ENCODE results near the gene PVR. TPM values are rescaled to one million over a fixed set of nuclear protein-coding genes. Genes with fewer than 3 reads are reported as not detected.

PVR gene
- total and polyA plus RNA-seq, 10 of the 15 experiments (the other 5 are each of a cell fraction or from before 2014, with no cell fraction given) = 0.07 to 4.0 (median 1.9) TPM

GRCh38 chr19:44624840-44625354 is 18.8 kb upstream of the PVR start:
- ChIA-PET POLR2A (no interaction called here), RAD21 (ENCODE audit: unreplicated experiment) (no interaction called here), CTCF (no interaction called here), SMC1A (ENCODE audit: uncharacterized antibody, unreplicated experiment) (no interaction called here)
- Histone ChIP-seq H2AFZ (ENCODE audit: control insufficient read depth, low read depth, low read length) (no peak overlapping the region), H3K27ac (ENCODE audit: control insufficient read depth, insufficient read depth) (no peak overlapping the region), H3K4me2 (ENCODE audit: control insufficient read depth, insufficient read depth) (no peak overlapping the region), H3K79me2 (ENCODE audit: control insufficient read depth, insufficient read depth, low read length) (no peaks in the 10 kb centered on the region), H3K36me3 (ENCODE audit: control insufficient read depth in 2 of 2, insufficient read depth in 2 of 2, low read length in 1 of 2) (no peaks in the 10 kb centered on the region), H3K9me3 (replicated peaks; ENCODE audit: control insufficient read depth, insufficient read depth, low read length) (no peaks in the 10 kb centered on the region; the same call in 2 of the 3 replicates), H4K20me1 (ENCODE audit: control insufficient read depth, insufficient read depth) (no peaks in the 10 kb centered on the region), H3K9ac (ENCODE audit: control insufficient read depth, insufficient read depth, low read length) (no peak overlapping the region), H3K4me1 (ENCODE audit: control insufficient read depth, insufficient read depth, low read length) (no peaks in the 10 kb centered on the region), H3K27me3 (replicated peaks in 1 of 2; ENCODE audit: control insufficient read depth in 2 of 2, insufficient read depth in 2 of 2, low read length in 1 of 2) (no peaks in the 10 kb centered on the region), H3K4me3 (no peak overlapping the region)
- BruUV-seq (replicated peaks) = no TSS peak
- no peak for DNase-seq (ENCODE audit: low read depth, low spot score)
- no peak for FAIRE-seq
- in situ Hi-C loops (cut with MboI) (no loop called here), intact Hi-C loops (cut with micrococcal nuclease; ENCODE audit: unreplicated experiment) (no loop called here)
- WGBS (ENCODE audit: insufficient coverage, insufficient replicate concordance, low lambda C conversion rate, missing lambda C conversion rate) = 71% methylated on average over 4 of the region's 4 CpGs
- ATAC-seq = no peak
- TF ChIP-seq BRCA1 (IDR thresholded peaks at IDR 0.05; ENCODE audit: low read depth, low read length) = no peak
- no peak for TF ChIP-seq BMI1 (IDR thresholded peaks at IDR 0.05; ENCODE audit: borderline replicate concordance)
- no peak for TF ChIP-seq NRF1 (conservative IDR thresholded peaks at IDR 0.05; ENCODE audit: low read depth, low read length)
- TF ChIP-seq LARP7 (IDR thresholded peaks at IDR 0.05) = no peak
- TF ChIP-seq ZBTB4 (CRISPR knock-in tag; IDR thresholded peaks at IDR 0.05) = no peak
- no peak for TF ChIP-seq TBL1XR1 (IDR thresholded peaks at IDR 0.05; ENCODE audit: low read depth, low read length)
- no peak for TF ChIP-seq CHD1 (IDR thresholded peaks at IDR 0.05; ENCODE audit: low read depth, low read length)
- TF ChIP-seq ZNF207 (IDR thresholded peaks at IDR 0.05; ENCODE audit: borderline replicate concordance) = no peak
- no peak for TF ChIP-seq CBX3 (IDR thresholded peaks at IDR 0.05; ENCODE audit: borderline replicate concordance, low read depth)
- TF ChIP-seq IKZF2 (IDR thresholded peaks at IDR 0.05) = no peak
- no peak for TF ChIP-seq TARDBP (IDR thresholded peaks at IDR 0.05; ENCODE audit: borderline replicate concordance)
- no peak for TF ChIP-seq BACH1 (IDR thresholded peaks at IDR 0.05; ENCODE audit: borderline replicate concordance)
- no peak for TF ChIP-seq ZNF592 (IDR thresholded peaks at IDR 0.05)
- TF ChIP-seq PRDM15 (CRISPR knock-in tag; IDR thresholded peaks at IDR 0.05) = no peak
